Neutrophil (primary cell): ENCODE data around the gene TRABD2B.

Source experiments
- H3K27ac ChIP-seq: fragments of 200-600 bp; sonication (generic); 2 replicates; pipeline ENCODE4 v1.5.1; 2016; ENCODE audit warnings: mild to moderate bottlenecking, moderate library complexity
- H3K27me3 ChIP-seq: fragments of 200-600 bp; sonication (generic); 2 replicates; pipeline ENCODE4 v1.6.0; 2016; ENCODE audit warnings: mild to moderate bottlenecking
- H3K36me3 ChIP-seq: fragments of 200-600 bp; sonication (generic); 2 replicates; pipeline ENCODE4 v1.5.1; 2017
- H3K4me1 ChIP-seq, 2 experiments: fragments of 200-600 bp in 1 of 2; sonication (generic) in 1 of 2; 1 replicate in 1 of 2; 2 replicates in 1 of 2; pipeline versions ENCODE4 v1.5.1 to v1.6.1; 2013 to 2016; ENCODE audit warnings: low read depth in 1 of 2, low read length in 1 of 2, mild to moderate bottlenecking in 1 of 2, moderate library complexity in 1 of 2; ENCODE audit not compliant: control insufficient read depth in 1 of 2, insufficient read depth in 1 of 2
- H3K4me3 ChIP-seq, 2 experiments: fragments of 200-600 bp in 1 of 2; sonication (generic) in 1 of 2; 1 replicate in 1 of 2; 2 replicates in 1 of 2; pipeline ENCODE4 v1.5.1; 2013 to 2016; ENCODE audit warnings: low read depth in 1 of 2, low read length in 1 of 2, mild to moderate bottlenecking in 1 of 2, moderate library complexity in 1 of 2
- H3K9me3 ChIP-seq: fragments of 200-600 bp; sonication (generic); 2 replicates; pipeline ENCODE4 v1.5.1; 2016
- CTCF ChIP-seq: fragments of 200-600 bp; sonication (generic); IDR thresholded peaks from 2 replicates; pipeline ENCODE4 v1.5.1; 2016; ENCODE audit warnings: antibody characterized with exemption

TRABD2B gene

GRCh38 chr1:47951545-47952235 lies 45.5 kb downstream of the TRABD2B start:
- H3K4me1 ChIP-seq: peaks cover 0 to 10% of the 10 kb centered on the region in 2 experiments
- no peaks in the 10 kb centered on the region for H3K36me3 ChIP-seq
- no peak overlapping the region for H3K4me3 ChIP-seq
- no peak overlapping the region for H3K27ac ChIP-seq
- no peaks in the 10 kb centered on the region for H3K27me3 ChIP-seq
- no peaks in the 10 kb centered on the region for H3K9me3 ChIP-seq
- no peak for TF ChIP-seq CTCF

GRCh38 chr1:47951026-47951425 lies 46.2 kb downstream of the TRABD2B start:
- H3K4me1 ChIP-seq: peaks cover 0 to 10% of the 10 kb centered on the region in 2 experiments

GRCh38 chr1:47950471-47950870 lies 46.7 kb downstream of the TRABD2B start:
- no peaks in the 10 kb centered on the region for H3K9me3 ChIP-seq
- H3K27ac ChIP-seq: no peak overlapping the region
- H3K27me3 ChIP-seq: no peaks in the 10 kb centered on the region
- H3K4me3 ChIP-seq: no peak overlapping the region
- H3K36me3 ChIP-seq: no peaks in the 10 kb centered on the region
- peaks cover 0 to 10% of the 10 kb centered on the region in 2 experiments for H3K4me1 ChIP-seq
- no peak for TF ChIP-seq CTCF

More at GRCh38 chr1:47951026-47951425, 46.2 kb downstream of the TRABD2B start:
- Histone ChIP-seq H3K27me3 (no peaks in the 10 kb centered on the region), H3K9me3 (no peaks in the 10 kb centered on the region), H3K4me3 (no peak overlapping the region), H3K36me3 (no peaks in the 10 kb centered on the region), H3K27ac (no peak overlapping the region)
- TF ChIP-seq CTCF: no peak

- H3K36me3 ChIP-seq: no peaks in the 10 kb centered on the region
- H3K27ac ChIP-seq: no peak overlapping the region
- peaks cover 7% of the 10 kb centered on the region for H3K27me3 ChIP-seq
- no peaks in the 10 kb centered on the region for H3K4me1 ChIP-seq
- H3K4me3 ChIP-seq: no peak overlapping the region
- H3K9me3 ChIP-seq: no peaks in the 10 kb centered on the region
- TF ChIP-seq CTCF: no peak
Measured at GRCh38 chr1:47948126-47948525, 49.1 kb downstream of the TRABD2B start.

- TF ChIP-seq CTCF: no peak
- Histone ChIP-seq H3K27ac (no peak overlapping the region), H3K27me3 (peaks cover 7% of the 10 kb centered on the region), H3K36me3 (no peaks in the 10 kb centered on the region), H3K9me3 (no peaks in the 10 kb centered on the region), H3K4me3 (no peak overlapping the region), H3K4me1 (no peaks in the 10 kb centered on the region)
Measured at GRCh38 chr1:47947531-47947930, 49.7 kb downstream of the TRABD2B start.
